Subcutaneous adipose tissue (tissue), 4 donors: ENCODE data around the gene FAIM2. TPM values are rescaled to one million over a fixed set of nuclear protein-coding genes. Genes with fewer than 3 reads are reported as not detected.

Experiments used
- CTCF ChIP-seq: fragments of 450-650 bp; IDR thresholded peaks from one replicate; pipeline ENCODE4 v1.5.1; 2016; ENCODE audit warnings: low read depth, mild to moderate bottlenecking, control low read depth, antibody characterized with exemption, moderate library complexity
- total RNA-seq, 4 donors: library from RNA; depleted of rRNA; stranded (reverse); fragments of >200 nt; gene quantifications; one replicate each; pipeline ENCODE4 v1.1.0, GENCODE V29; 2016

Gene FAIM2
- total RNA-seq, 4 donors from 2014 or later = 1.2 TPM; not detected in 3

- TF ChIP-seq CTCF = no peak
These were observed 11.5 kb downstream of the FAIM2 start for GRCh38 chr12:49892084-49892731.

- no peak for TF ChIP-seq CTCF
These were observed 12.2 kb downstream of the FAIM2 start for GRCh38 chr12:49891476-49891875.

- TF ChIP-seq CTCF = no peak
These were observed 12.7 kb downstream of the FAIM2 start for GRCh38 chr12:49891012-49891411.

GRCh38 chr12:49890096-49890461 lies 13.6 kb downstream of the FAIM2 start:
- TF ChIP-seq CTCF = no peak

GRCh38 chr12:49889361-49890095 lies 14.2 kb downstream of the FAIM2 start:
- no peak for TF ChIP-seq CTCF

GRCh38 chr12:49888461-49889151 lies 15.1 kb downstream of the FAIM2 start:
- no peak for TF ChIP-seq CTCF

- TF ChIP-seq CTCF = no peak
These were observed 15.9 kb downstream of the FAIM2 start for GRCh38 chr12:49887536-49888401.
